ENCODE measurements around the gene SIX5. TPM values are rescaled to one million over a fixed set of nuclear protein-coding genes. Genes with fewer than 3 reads are reported as not detected.

SIX5 gene
- total RNA-seq, 1 donor from 2014 or later, result 2.1 TPM

DNA sequence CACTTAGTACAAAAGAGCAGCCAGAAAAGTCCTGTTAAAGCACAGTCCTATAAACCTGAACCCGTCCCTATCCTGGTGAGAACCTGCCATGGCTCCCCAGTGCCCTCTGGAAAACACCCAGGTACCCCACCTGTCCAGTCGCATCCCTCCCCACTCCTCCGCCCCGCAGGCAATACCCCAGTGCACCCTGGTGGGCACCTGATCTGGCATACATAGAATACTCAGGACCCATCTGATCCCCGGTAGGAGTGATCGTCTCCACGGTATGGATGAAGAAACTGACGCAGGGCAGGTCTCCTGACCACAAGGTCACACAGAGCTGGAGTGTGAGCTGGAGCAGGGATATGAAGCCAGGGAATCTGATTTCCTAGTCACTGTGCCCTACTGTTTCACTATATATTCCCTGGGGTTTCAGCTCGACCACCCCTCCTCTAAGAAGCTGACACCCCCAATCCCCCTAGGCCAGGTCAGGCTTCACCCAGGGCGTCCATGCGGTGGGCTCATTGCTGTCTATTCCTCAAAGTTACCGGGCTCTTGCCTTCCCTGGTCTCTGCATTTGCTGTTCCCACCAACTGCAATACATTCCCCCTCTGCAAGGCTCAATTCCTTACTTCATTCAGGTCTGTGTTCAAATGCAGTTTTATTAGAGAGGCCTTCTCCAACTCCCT is 50.9 kb downstream of the SIX5 start:
- Histone ChIP-seq H3K36me3 (ENCODE audit: control insufficient read depth, insufficient read depth, low read length) (peaks cover 6% of the 10 kb centered on the region), H3K4me3 (ENCODE audit: low read depth, low read length) (peak overlapping the region; percentile 48), H3K27me3 (ENCODE audit: control insufficient read depth, insufficient read depth, low read length) (no peaks in the 10 kb centered on the region)
- TF ChIP-seq, protein P1, sequence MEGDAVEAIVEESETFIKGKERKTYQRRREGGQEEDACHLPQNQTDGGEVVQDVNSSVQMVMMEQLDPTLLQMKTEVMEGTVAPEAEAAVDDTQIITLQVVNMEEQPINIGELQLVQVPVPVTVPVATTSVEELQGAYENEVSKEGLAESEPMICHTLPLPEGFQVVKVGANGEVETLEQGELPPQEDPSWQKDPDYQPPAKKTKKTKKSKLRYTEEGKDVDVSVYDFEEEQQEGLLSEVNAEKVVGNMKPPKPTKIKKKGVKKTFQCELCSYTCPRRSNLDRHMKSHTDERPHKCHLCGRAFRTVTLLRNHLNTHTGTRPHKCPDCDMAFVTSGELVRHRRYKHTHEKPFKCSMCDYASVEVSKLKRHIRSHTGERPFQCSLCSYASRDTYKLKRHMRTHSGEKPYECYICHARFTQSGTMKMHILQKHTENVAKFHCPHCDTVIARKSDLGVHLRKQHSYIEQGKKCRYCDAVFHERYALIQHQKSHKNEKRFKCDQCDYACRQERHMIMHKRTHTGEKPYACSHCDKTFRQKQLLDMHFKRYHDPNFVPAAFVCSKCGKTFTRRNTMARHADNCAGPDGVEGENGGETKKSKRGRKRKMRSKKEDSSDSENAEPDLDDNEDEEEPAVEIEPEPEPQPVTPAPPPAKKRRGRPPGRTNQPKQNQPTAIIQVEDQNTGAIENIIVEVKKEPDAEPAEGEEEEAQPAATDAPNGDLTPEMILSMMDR (IDR thresholded peaks at IDR 0.05; ENCODE audit: insufficient read depth, low read length, severe bottlenecking), result no peak
- FAIRE-seq (no peak), DNase-seq (ENCODE audit: low read depth) (no peak)

DNA sequence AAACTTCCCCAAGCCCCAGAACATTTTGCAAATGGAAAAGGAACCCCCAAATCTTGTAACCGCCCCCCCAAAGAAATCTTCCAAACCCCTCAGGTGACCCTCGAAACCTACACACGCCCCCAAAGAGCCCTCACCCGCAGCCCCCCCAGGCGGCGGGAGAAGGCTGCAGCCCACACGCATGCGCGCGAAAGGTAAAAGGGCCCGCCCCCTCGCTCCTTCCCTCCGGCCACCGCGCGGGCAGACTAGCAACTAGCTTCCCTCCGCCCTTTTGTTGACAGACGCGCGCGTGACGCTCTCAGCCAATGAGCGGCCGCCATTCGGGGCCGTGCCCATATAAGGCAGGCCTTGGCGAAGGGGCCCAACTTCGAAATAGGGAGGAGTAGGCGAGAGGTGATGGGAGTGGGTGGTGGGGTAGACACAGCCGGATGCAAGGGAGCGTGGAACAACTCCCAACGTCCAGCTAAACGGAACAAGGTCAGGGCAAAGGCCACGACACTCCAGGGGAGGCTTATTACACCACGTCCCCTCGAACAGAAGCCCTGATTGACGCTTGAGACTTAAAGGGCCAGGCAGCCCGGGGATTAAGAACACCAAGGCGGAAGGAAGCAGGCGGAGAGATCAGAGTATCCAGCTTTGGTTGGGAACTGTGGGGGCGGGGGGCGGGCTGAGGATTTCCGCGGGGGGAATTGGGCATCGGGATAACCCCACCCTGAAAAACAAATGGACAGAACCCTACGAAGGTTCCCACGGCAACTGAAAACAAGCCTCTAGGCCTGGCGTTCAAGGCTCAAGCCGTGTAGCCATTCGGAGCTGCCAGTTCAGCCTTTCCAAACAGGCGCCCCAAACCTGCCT is 51.7 kb downstream of the SIX5 start:
- FAIRE-seq, result no peak
- Histone ChIP-seq H3K4me3 (ENCODE audit: low read depth, low read length) (peak overlapping the region; percentile 48), H3K27me3 (ENCODE audit: control insufficient read depth, insufficient read depth, low read length) (no peaks in the 10 kb centered on the region), H3K36me3 (ENCODE audit: control insufficient read depth, insufficient read depth, low read length) (peaks cover 12% of the 10 kb centered on the region)
- TF ChIP-seq, protein P1 (IDR thresholded peaks at IDR 0.05; ENCODE audit: insufficient read depth, low read length, severe bottlenecking), result peak; percentile 18
- peak; percentile 93 for DNase-seq (ENCODE audit: low read depth)

DNA sequence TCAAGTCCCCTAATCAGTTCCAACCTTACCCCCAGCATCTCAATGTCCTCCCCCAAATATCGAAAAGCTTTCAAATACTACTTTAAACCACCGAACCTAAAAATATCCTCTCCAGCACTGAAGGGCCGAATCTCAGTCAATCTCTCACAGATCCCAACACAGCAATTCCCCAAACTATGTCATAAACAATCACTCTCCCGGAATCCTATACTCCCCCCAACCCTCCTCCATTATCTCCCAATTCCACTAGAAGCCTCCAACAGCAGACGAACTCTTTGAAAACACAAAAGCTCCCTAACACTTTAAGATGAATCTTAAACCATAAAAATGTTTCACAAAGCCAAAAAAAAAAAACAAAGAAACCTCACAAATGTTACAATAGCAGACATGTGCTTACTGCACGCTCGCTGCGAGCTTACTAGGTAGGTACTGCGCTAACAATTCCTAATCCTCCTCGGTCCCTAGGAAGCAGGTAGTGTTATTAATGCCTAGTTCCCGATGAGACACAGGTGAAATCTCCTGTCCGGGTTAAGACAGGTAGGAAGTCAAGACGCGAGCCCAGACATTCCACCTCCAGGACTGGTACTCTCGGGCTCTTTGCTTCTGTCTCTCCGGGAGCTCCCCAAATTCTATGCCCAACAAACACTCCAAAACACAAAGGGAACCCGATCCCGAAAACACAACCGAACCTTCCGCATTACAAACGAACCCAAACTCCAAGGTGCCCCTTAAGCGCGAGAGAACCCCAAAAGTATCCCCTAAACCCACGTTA is 52.5 kb downstream of the SIX5 start:
- FAIRE-seq (no peak), DNase-seq (ENCODE audit: low read depth) (peak; percentile 52)
- H3K27me3 ChIP-seq (ENCODE audit: control insufficient read depth, insufficient read depth, low read length), result no peaks in the 10 kb centered on the region
- H3K36me3 ChIP-seq (ENCODE audit: control insufficient read depth, insufficient read depth, low read length), result peaks cover 16% of the 10 kb centered on the region
- TF ChIP-seq, protein P1 (IDR thresholded peaks at IDR 0.05; ENCODE audit: insufficient read depth, low read length, severe bottlenecking), result no peak
- H3K4me3 ChIP-seq (ENCODE audit: low read depth, low read length), result peak overlapping the region; percentile 48

DNA sequence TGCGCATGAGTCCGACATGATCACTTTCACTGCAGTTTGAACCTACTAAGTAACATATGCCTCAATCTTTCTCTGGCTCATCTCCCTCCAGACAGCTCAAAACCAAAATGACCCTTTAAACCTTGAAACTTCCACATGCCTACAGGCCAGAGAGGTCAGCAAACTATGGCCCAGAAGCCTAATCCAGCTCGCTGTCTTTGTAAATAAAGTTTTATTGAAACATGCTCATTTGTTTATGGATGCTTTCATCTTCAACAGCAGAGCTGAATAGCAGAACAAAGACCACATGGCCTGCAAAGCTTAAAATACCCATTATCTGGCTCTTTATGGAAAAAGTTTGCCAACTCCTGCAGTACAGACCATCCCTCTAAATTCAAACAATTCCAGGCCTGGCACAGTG is 53.9 kb downstream of the SIX5 start:
- peaks cover 18% of the 10 kb centered on the region for H3K36me3 ChIP-seq (ENCODE audit: control insufficient read depth, insufficient read depth, low read length)
- H3K27me3 ChIP-seq (ENCODE audit: control insufficient read depth, insufficient read depth, low read length), result no peaks in the 10 kb centered on the region
- H3K4me3 ChIP-seq (ENCODE audit: low read depth, low read length), result no peak overlapping the region
- FAIRE-seq, result no peak
- TF ChIP-seq, protein P1 (IDR thresholded peaks at IDR 0.05; ENCODE audit: insufficient read depth, low read length, severe bottlenecking), result no peak
- DNase-seq (ENCODE audit: low read depth), result no peak

Other genes with a start within 250 kb of the SIX5 start
- 5.3 and 7.0 TPM in 2 replicates for gene OPA3, start 184.4 kb downstream of the SIX5 start, total RNA-seq
- not detected in 2 replicates for gene GPR4, start 167.0 kb downstream of the SIX5 start, total RNA-seq
- gene EML2, start 129.9 kb downstream of the SIX5 start, total RNA-seq, result 144 and 153 TPM in 2 replicates
- 0.38 and 0.53 TPM in 2 replicates for gene GIPR, start 101.0 kb downstream of the SIX5 start, total RNA-seq
- 429 and 572 TPM in 2 replicates for gene SNRPD2, start 77.3 kb downstream of the SIX5 start, total RNA-seq
- 7.7 and 11.6 TPM in 2 replicates for gene QPCTL, start 76.6 kb downstream of the SIX5 start, total RNA-seq
- 2.4 and 5.5 TPM in 2 replicates for gene FBXO46, start 38.4 kb downstream of the SIX5 start, total RNA-seq
- gene MEIOSIN, start 35.8 kb downstream of the SIX5 start, total RNA-seq, result not detected in 2 replicates
- 4.7 and 9.1 TPM in 2 replicates for gene DMPK, start 13.2 kb upstream of the SIX5 start, total RNA-seq
- gene DMWD, start 23.6 kb upstream of the SIX5 start, total RNA-seq, result 25.3 and 29.0 TPM in 2 replicates
- under 0.01 TPM in 1 of 2 replicates, not detected in the other for gene RSPH6A, start 46.1 kb upstream of the SIX5 start, total RNA-seq
- 27.9 and 29.7 TPM in 2 replicates for gene SYMPK, start 93.9 kb upstream of the SIX5 start, total RNA-seq
- not detected in 2 replicates for gene FOXA3, start 95.1 kb upstream of the SIX5 start, total RNA-seq
- 11.3 and 11.8 TPM in 2 replicates for gene IRF2BP1, start 116.9 kb upstream of the SIX5 start, total RNA-seq
- gene MYPOP, start 133.4 kb upstream of the SIX5 start, total RNA-seq, result 0.53 and 0.90 TPM in 2 replicates
- not detected in 2 replicates for gene NANOS2, start 145.5 kb upstream of the SIX5 start, total RNA-seq
- gene NOVA2, start 204.6 kb upstream of the SIX5 start, total RNA-seq, result not detected in 2 replicates
- 10.3 and 12.9 TPM in 2 replicates for gene CCDC61, start 226.2 kb upstream of the SIX5 start, total RNA-seq

All from bronchial epithelial cell (primary cell).